Measurements from ENCODE around the gene CSN1S1.

Gene CSN1S1

GRCh38 chr4:69994782-69995181 is 63.9 kb downstream of the CSN1S1 start:
- Histone ChIP-seq H3K27me3 (ENCODE audit: control insufficient read depth, insufficient read depth, low read length) (no peaks in the 10 kb centered on the region), H3K4me2 (ENCODE audit: low read length) (no peak overlapping the region), H3K4me3 (ENCODE audit: low read length) (no peak overlapping the region), H3K9me3 (replicated peaks; ENCODE audit: low read length) (peaks cover 2% of the 10 kb centered on the region), H3K4me1 (ENCODE audit: control insufficient read depth, insufficient read depth, low read length) (no peaks in the 10 kb centered on the region), H3K9ac (ENCODE audit: low read depth, low read length) (no peak overlapping the region), H3K36me3 (ENCODE audit: insufficient read depth, low read length) (no peaks in the 10 kb centered on the region)

GRCh38 chr4:69995526-69996016 is 64.7 kb downstream of the CSN1S1 start, which contains the start of gene STATH:
Gene STATH, plus strand, starts transcription at chr4:69995966. Its CDS starts 2,472 bp downstream, at chr4:69998438.
- no peaks in the 10 kb centered on the region for H3K27me3 ChIP-seq (ENCODE audit: control insufficient read depth, insufficient read depth, low read length)
- H3K9ac ChIP-seq (ENCODE audit: low read depth, low read length): no peak within 1 kb of the TSS
- no peak within 1 kb of the TSS for H3K4me3 ChIP-seq (ENCODE audit: low read length)
- no peaks in the 10 kb centered on the region for H3K36me3 ChIP-seq (ENCODE audit: insufficient read depth, low read length)
- H3K4me1 ChIP-seq (ENCODE audit: control insufficient read depth, insufficient read depth, low read length): no peaks in the 10 kb centered on the region
- H3K9me3 ChIP-seq (replicated peaks; ENCODE audit: low read length): peaks cover 2% of the 10 kb centered on the region
- no peak within 1 kb of the TSS for H3K4me2 ChIP-seq (ENCODE audit: low read length)
